ENCODE data around the gene FCMR. TPM values are rescaled to one million over a fixed set of nuclear protein-coding genes. Genes with fewer than 3 reads are reported as not detected.

FCMR gene
- total RNA-seq, 1 donor, result 1.3 TPM

GRCh38 chr1:206963740-206964139 lies 42.0 kb upstream of the FCMR start:
- no peak overlapping the region for H3K4me3 ChIP-seq (ENCODE audit: low read depth, low read length)
- no peak for DNase-seq (ENCODE audit: low read depth)
- no peak for TF ChIP-seq CTCF (IDR thresholded peaks at IDR 0.05; ENCODE audit: insufficient read depth, low read depth, low read length)

- H3K4me3 ChIP-seq (ENCODE audit: low read depth, low read length), result no peak overlapping the region
- no peak for DNase-seq (ENCODE audit: low read depth)
- no peak for TF ChIP-seq CTCF (IDR thresholded peaks at IDR 0.05; ENCODE audit: insufficient read depth, low read depth, low read length)
Observed at GRCh38 chr1:206963119-206963712, 41.5 kb upstream of the FCMR start.

- no peak for TF ChIP-seq CTCF (IDR thresholded peaks at IDR 0.05; ENCODE audit: insufficient read depth, low read depth, low read length)
Observed at GRCh38 chr1:206962272-206962671, 40.5 kb upstream of the FCMR start.

GRCh38 chr1:206961668-206962067 lies 39.9 kb upstream of the FCMR start:
- TF ChIP-seq CTCF (IDR thresholded peaks at IDR 0.05; ENCODE audit: insufficient read depth, low read depth, low read length), result no peak
- DNase-seq (ENCODE audit: low read depth), result no peak
- no peak overlapping the region for H3K4me3 ChIP-seq (ENCODE audit: low read depth, low read length)

More at GRCh38 chr1:206962272-206962671, 40.5 kb upstream of the FCMR start:
- DNase-seq (ENCODE audit: low read depth), result no peak
- no peak overlapping the region for H3K4me3 ChIP-seq (ENCODE audit: low read depth, low read length)

GRCh38 chr1:206960676-206961386 lies 39.1 kb upstream of the FCMR start:
- DNase-seq (ENCODE audit: low read depth), result no peak
- H3K4me3 ChIP-seq (ENCODE audit: low read depth, low read length), result no peak overlapping the region
- no peak for TF ChIP-seq CTCF (IDR thresholded peaks at IDR 0.05; ENCODE audit: insufficient read depth, low read depth, low read length)

GRCh38 chr1:206958144-206958543 lies 36.4 kb upstream of the FCMR start:
- no peak for TF ChIP-seq CTCF (IDR thresholded peaks at IDR 0.05; ENCODE audit: insufficient read depth, low read depth, low read length)
- H3K4me3 ChIP-seq (ENCODE audit: low read depth, low read length), result no peak overlapping the region
- DNase-seq (ENCODE audit: low read depth), result no peak
